SJSA1 (cell line): Measurements from ENCODE around the gene LAMA4. TPM values are rescaled to one million over a fixed set of nuclear protein-coding genes. Genes with fewer than 3 reads are reported as not detected.

ENCODE experiments used
- DNase-seq, 2 experiments: peaks; one replicate each; pipeline ENCODE4 v3.0.0-alpha.2; 2015 to 2020; ENCODE audit warnings: low spot score in 2 of 2, low read depth in 1 of 2
- H3K27ac ChIP-seq: fragments of 250-450 bp; sonication (Bioruptor Pico); 2 replicates; pipeline ENCODE4 v1.5.1; 2020; ENCODE audit warnings: mild to moderate bottlenecking, moderate library complexity
- H3K27me3 ChIP-seq: fragments of 250-450 bp; sonication (Bioruptor Pico); replicated peaks from 2 replicates; pipeline ENCODE4 v1.5.1; 2020; ENCODE audit warnings: mild to moderate bottlenecking, moderate library complexity
- H3K36me3 ChIP-seq: fragments of 250-450 bp; sonication (Bioruptor Pico); 2 replicates; pipeline ENCODE4 v1.5.1; 2020; ENCODE audit warnings: mild to moderate bottlenecking
- H3K4me1 ChIP-seq: fragments of 250-450 bp; sonication (Bioruptor Pico); replicated peaks from 2 replicates; pipeline ENCODE4 v1.6.1; 2021; ENCODE audit warnings: mild to moderate bottlenecking
- H3K4me3 ChIP-seq: fragments of 250-450 bp; sonication (Bioruptor Pico); 2 replicates; pipeline ENCODE4 v1.5.1; 2020; ENCODE audit warnings: mild to moderate bottlenecking
- H3K9me3 ChIP-seq: fragments of 250-450 bp; sonication (Bioruptor Pico); replicated peaks from 2 replicates; pipeline ENCODE4 v1.5.1; 2020; ENCODE audit warnings: mild to moderate bottlenecking
- total RNA-seq: library from RNA; depleted of rRNA; stranded (reverse); fragments of >200 nt; shearing (Covaris generic); gene quantifications from 2 replicates; pipeline ENCODE4 v1.2.3, GENCODE V29; 2014

Gene LAMA4
- total RNA-seq, 1 experiment from 2014 or later = 1.8 TPM

GRCh38 chr6:112148103-112148502 lies 106.3 kb downstream of the LAMA4 start:
- no peaks in the 10 kb centered on the region for H3K36me3 ChIP-seq
- no peak overlapping the region for H3K4me3 ChIP-seq
- no peaks in the 10 kb centered on the region for H3K9me3 ChIP-seq
- DNase-seq = no peak
- H3K4me1 ChIP-seq = peaks cover 12% of the 10 kb centered on the region
- H3K27ac ChIP-seq = no peak overlapping the region
- no peaks in the 10 kb centered on the region for H3K27me3 ChIP-seq

DNA sequence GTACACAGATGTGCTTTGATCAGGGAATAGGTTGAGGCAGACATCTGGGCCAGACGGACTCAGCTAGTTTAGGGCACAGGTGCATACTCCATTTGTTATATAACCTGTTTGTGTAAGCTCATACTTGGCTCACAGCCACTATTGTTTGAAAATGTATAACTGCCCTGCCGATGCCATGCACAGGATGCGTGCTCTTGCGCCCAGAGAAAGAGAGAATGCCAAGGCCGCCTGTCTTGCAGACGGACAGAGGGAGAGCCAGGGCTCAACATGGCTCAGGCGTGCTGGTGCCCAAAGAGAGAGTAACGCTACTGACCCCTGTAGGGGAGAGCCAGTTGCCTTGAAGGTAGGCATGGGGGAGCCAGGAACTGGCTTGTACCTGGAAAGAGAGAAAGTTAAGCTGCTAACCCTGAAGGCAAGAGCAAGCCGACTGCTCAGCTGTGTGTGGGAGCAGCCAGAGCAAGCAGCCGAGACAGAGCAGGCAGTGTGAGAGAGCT lies 109.2 kb downstream of the LAMA4 start:
- Histone ChIP-seq H3K9me3 (no peaks in the 10 kb centered on the region), H3K27me3 (no peaks in the 10 kb centered on the region), H3K4me1 (peaks cover 7% of the 10 kb centered on the region), H3K27ac (no peak overlapping the region), H3K36me3 (no peaks in the 10 kb centered on the region), H3K4me3 (no peak overlapping the region)
- DNase-seq = no peak

DNA sequence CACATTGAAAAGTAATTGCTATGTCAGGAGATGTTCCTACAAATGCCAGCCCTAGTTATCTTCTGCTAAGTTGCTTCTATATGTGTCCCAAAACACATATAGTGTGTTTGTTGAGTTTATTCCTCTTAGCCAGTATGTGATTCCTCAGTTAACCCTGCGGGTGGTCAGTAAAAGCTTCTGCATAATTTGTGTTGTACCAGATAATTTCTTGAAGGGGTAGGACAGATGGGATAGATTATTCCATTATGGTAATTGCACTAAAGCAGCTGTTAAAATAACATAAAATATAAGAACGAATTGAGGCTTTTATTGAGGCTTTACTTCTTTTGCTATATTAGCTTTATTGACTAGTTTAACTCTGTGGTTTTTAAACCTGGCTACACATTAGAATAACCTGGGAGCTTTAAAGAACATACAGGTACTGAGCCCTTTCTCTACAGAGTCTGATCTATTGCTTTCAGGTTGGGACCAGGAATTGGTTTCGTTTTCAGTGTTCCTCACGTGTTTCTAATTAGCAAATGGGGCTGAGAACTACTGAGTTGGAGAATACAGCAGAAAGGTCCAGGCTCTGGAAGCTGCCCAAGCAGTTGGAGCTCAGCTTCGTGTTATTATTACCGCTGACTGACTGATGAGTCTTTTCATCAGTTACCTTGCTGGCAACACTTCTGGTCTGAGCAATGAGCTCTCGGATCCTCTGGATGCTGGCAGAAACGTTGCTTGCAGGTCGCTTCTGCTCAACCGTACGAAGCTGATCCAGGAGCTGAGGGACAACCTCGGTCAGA lies 110.0 kb downstream of the LAMA4 start:
- no peaks in the 10 kb centered on the region for H3K27me3 ChIP-seq
- H3K4me1 ChIP-seq = no peaks in the 10 kb centered on the region
- H3K27ac ChIP-seq = no peak overlapping the region
- no peaks in the 10 kb centered on the region for H3K9me3 ChIP-seq
- no peaks in the 10 kb centered on the region for H3K36me3 ChIP-seq
- DNase-seq = no peak
- H3K4me3 ChIP-seq = no peak overlapping the region

DNA sequence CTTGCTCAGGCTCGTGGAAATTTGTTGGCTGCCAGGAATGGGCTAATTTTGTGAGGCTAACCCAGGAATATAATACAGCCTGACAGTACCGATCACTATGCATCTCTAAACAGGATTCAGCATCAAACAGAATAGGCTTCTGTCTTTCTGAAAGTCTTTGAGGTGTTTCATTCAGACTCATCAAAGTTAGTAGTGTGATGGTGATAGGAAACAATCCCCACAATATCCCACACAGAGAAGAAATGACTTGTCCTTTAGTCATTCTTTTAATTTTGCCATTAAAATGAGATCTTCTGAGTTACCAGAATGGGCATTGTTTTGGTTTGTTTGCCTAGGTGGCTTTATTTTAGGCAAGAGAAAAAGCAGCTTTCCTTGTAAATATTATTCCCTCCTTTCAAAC lies 112.7 kb downstream of the LAMA4 start:
- Histone ChIP-seq H3K4me3 (no peak overlapping the region), H3K9me3 (no peaks in the 10 kb centered on the region), H3K27me3 (no peaks in the 10 kb centered on the region), H3K36me3 (no peaks in the 10 kb centered on the region), H3K27ac (no peak overlapping the region), H3K4me1 (no peaks in the 10 kb centered on the region)
- DNase-seq = no peak

DNA sequence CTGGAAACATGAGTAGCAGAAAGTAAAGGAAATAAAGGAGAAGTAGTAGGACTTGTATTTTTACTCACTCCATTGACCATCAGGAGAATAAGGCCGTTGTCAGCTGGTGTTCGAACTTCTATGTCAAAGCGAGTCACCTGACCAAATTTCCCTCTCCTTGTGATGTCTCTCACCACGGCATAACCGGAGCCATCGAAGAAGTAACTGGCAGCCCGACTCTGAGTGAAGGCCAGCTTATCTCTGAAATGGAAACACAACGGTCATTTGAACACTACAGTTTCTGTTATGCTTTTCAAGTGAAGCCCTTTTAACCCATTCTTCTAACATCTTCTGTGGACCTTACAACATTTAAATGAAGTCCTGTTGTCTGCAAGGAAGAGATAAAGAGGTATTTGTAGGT lies 115.3 kb downstream of the LAMA4 start:
- H3K36me3 ChIP-seq = no peaks in the 10 kb centered on the region

DNA sequence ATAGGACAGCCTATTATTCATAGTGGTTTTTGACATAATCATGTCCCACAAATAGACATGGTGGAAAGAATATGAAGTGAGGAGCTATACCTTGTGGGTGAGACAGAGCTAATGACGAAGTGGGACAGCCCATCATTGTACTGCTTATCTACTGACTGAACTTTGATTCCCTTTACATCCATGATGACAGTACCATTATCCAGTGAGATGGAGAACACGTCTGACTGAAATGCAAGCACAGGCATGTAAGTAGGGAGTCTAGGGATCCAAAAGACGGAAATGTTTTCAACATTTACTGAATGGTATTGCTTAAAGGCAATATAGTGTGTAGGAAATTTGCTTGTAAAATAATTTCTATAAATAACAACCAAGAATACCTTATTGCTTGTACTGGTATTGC lies 123.5 kb downstream of the LAMA4 start:
- Histone ChIP-seq H3K27ac (no peak overlapping the region), H3K36me3 (no peaks in the 10 kb centered on the region), H3K4me1 (no peaks in the 10 kb centered on the region), H3K27me3 (no peaks in the 10 kb centered on the region), H3K9me3 (no peaks in the 10 kb centered on the region), H3K4me3 (no peak overlapping the region)
- no peak for DNase-seq

More for the DNA sequence above, 115.3 kb downstream of the LAMA4 start:
- no peaks in the 10 kb centered on the region for H3K9me3 ChIP-seq
- H3K4me3 ChIP-seq = no peak overlapping the region
- no peak overlapping the region for H3K27ac ChIP-seq
- no peak for DNase-seq
- H3K27me3 ChIP-seq = no peaks in the 10 kb centered on the region
- H3K4me1 ChIP-seq = no peaks in the 10 kb centered on the region

DNA sequence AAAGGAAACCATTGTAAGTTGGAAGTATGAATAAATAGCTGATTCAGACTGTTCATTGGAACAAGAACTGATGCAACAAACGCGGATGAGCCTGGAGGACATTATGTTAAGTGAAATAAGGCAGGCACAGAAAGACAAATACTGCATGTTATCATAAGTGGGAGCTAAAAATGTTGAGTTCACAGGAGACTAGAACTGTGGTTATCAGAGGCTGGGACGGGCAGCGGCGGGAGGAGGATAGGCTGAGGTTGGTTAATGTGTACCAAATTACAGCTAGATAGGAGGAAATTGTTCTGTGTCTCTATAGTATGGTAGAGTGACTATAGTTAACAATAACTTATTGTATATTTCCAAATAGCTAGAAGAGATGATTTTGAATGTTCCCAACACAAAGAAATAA lies 126.2 kb downstream of the LAMA4 start:
- H3K27me3 ChIP-seq = no peaks in the 10 kb centered on the region
- DNase-seq = no peak
- no peaks in the 10 kb centered on the region for H3K4me1 ChIP-seq
- no peaks in the 10 kb centered on the region for H3K9me3 ChIP-seq
- no peaks in the 10 kb centered on the region for H3K36me3 ChIP-seq
- no peak overlapping the region for H3K27ac ChIP-seq
- H3K4me3 ChIP-seq = no peak overlapping the region

- Histone ChIP-seq H3K9me3 (no peaks in the 10 kb centered on the region), H3K4me1 (no peaks in the 10 kb centered on the region), H3K36me3 (no peaks in the 10 kb centered on the region), H3K4me3 (no peak overlapping the region), H3K27ac (no peak overlapping the region), H3K27me3 (no peaks in the 10 kb centered on the region)
- DNase-seq = no peak
Observed at GRCh38 chr6:112123982-112124381, 130.4 kb downstream of the LAMA4 start.

DNA sequence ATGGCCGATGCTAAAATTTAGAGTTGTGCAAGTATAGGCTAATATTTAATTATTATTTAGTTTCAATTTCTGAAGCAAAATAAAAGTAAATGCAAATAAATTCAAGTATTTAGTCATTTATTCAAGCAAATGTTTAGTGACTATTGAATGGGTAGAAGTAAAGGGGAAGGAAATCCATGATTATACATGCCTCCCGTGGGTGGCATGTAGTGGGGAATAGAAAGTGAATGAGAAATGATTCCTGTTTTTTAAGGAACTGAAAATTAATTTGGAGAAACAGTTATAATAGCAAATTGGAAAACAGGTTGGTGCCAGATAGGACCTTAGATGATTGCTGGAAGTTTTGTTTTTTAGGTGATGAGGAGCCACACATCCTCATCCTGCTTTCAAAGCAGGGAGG lies 131.6 kb downstream of the LAMA4 start:
- no peaks in the 10 kb centered on the region for H3K36me3 ChIP-seq
- H3K9me3 ChIP-seq = no peaks in the 10 kb centered on the region
- H3K27ac ChIP-seq = no peak overlapping the region
- no peak overlapping the region for H3K4me3 ChIP-seq
- no peaks in the 10 kb centered on the region for H3K27me3 ChIP-seq
- no peak for DNase-seq
- peaks cover 2% of the 10 kb centered on the region for H3K4me1 ChIP-seq

DNA sequence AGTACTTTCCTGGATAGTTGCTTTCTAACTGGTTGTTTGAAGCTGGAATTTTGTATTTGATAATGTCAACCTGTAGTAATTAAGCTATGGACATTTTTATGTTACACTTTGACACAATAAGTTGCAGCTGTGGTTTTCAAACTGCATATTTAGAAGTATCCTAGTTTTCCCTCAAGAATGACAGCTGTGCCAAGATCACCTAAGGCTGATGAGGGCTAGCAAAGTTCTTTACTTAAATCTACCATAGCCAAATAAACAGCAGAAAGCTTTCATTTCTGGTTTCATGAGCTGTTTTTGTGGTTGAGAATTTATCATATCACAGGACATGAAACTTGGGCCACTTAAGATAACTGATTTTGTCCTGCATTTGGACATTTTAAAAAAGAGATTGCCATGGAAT lies 136.3 kb downstream of the LAMA4 start:
- H3K36me3 ChIP-seq = no peaks in the 10 kb centered on the region
- no peak overlapping the region for H3K4me3 ChIP-seq
- no peak for DNase-seq
- H3K27ac ChIP-seq = no peak overlapping the region
- no peaks in the 10 kb centered on the region for H3K27me3 ChIP-seq
- 0 out of 2 replicates have a peak, but pooled peaks cover 3% of the 10 kb centered on the region for H3K9me3 ChIP-seq
- peaks cover 13% of the 10 kb centered on the region for H3K4me1 ChIP-seq

GRCh38 chr6:112117554-112117953 lies 136.8 kb downstream of the LAMA4 start:
- 0 out of 2 replicates have a peak, but pooled peaks cover 3% of the 10 kb centered on the region for H3K9me3 ChIP-seq
- H3K27me3 ChIP-seq = no peaks in the 10 kb centered on the region
- H3K4me3 ChIP-seq = no peak overlapping the region
- peaks cover 13% of the 10 kb centered on the region for H3K4me1 ChIP-seq
- no peak for DNase-seq
- H3K36me3 ChIP-seq = no peaks in the 10 kb centered on the region
- no peak overlapping the region for H3K27ac ChIP-seq

DNA sequence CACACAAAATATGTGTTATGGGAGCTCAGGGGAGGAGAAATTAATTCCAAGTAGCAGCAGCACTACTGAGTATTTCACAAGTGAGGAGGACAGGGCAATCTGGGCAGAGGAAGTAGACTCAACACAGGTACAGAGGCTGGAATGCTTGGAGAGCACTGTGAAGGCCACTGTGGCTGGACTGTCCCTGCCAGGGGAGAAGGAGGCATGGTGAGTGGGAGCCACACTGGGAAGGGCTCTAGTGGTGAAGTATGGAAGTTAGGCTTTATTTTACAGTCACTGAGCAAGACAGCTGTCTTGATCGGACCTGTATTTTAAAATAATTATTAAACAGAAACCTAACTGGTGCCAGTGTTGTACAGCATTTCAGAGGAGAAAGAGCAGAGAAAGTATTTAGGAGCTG lies 138.1 kb downstream of the LAMA4 start:
- Histone ChIP-seq H3K9me3 (0 out of 2 replicates have a peak, but pooled peaks cover 3% of the 10 kb centered on the region), H3K4me1 (peaks cover 13% of the 10 kb centered on the region), H3K27ac (no peak overlapping the region), H3K36me3 (no peaks in the 10 kb centered on the region), H3K27me3 (no peaks in the 10 kb centered on the region), H3K4me3 (no peak overlapping the region)
- DNase-seq = no peak

DNA sequence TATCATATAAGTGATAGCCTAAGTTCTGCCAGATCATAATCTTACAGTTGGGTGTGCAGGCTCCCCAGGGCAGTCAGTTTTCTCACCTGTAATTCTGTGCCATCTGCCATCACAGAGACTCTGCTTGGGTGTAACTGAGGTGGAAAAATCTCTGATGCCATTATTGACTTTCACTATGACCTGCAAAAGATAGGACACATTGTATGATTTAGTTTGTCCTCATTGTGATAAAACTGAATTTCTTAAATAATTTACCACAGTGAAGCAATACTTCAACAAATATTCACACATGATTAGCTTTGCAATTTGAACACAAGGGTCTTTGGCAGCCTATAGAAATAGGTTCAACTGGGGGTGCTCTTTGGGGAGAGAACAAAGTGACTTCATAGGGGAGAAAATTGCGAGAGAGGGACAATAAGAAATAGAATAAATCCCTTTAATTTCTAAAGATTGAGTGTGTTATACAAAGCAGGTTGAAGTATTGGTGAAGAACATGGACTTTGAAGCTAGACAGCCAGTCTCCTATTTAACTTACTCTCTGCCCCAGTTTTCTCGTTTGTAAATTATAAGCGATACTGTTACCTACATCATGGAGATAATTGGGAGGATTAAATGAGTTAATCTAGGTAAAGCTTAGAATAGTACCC lies 139.7 kb downstream of the LAMA4 start:
- H3K9me3 ChIP-seq = 0 out of 2 replicates have a peak, but pooled peaks cover 3% of the 10 kb centered on the region
- H3K27me3 ChIP-seq = no peaks in the 10 kb centered on the region
- H3K4me1 ChIP-seq = peaks cover 13% of the 10 kb centered on the region
- H3K36me3 ChIP-seq = no peaks in the 10 kb centered on the region
- H3K4me3 ChIP-seq = no peak overlapping the region
- no peak for DNase-seq
- no peak overlapping the region for H3K27ac ChIP-seq

GRCh38 chr6:112113918-112114317 lies 140.4 kb downstream of the LAMA4 start:
- Histone ChIP-seq H3K36me3 (no peaks in the 10 kb centered on the region), H3K4me3 (no peak overlapping the region), H3K27ac (no peak overlapping the region), H3K9me3 (0 out of 2 replicates have a peak, but pooled peaks cover 3% of the 10 kb centered on the region), H3K27me3 (no peaks in the 10 kb centered on the region), H3K4me1 (peaks cover 13% of the 10 kb centered on the region)
- DNase-seq = no peak
